ENCODE results near the gene MAST2. TPM values are rescaled to one million over a fixed set of nuclear protein-coding genes. Genes with fewer than 3 reads are reported as not detected.

Gene MAST2
- total and polyA plus RNA-seq, 9 of the 15 experiments (the other 6 are each of a cell fraction or from before 2014, with no cell fraction given) = 0.73 to 32.0 (median 17.8) TPM

GRCh38 chr1:46001081-46001785 is 197.8 kb downstream of the MAST2 start (continued):
- TF ChIP-seq CTCF (IDR thresholded peaks at IDR 0.05 in 2 of 3, conservative IDR thresholded peaks at IDR 0.05 in 1 of 3; ENCODE audit: insufficient read depth in 2 of 3, low read depth in 1 of 3, low read length in 3 of 3) (peak in 2 of 3 experiments; percentile 1 to 32; a peak in 2 of 6 replicates), THAP12 (CRISPR knock-in tag; IDR thresholded peaks at IDR 0.05) (no peak), ZNF584 (CRISPR knock-in tag; IDR thresholded peaks at IDR 0.05; ENCODE audit: low read depth) (no peak), MED1 (CRISPR knock-in tag; IDR thresholded peaks at IDR 0.05; ENCODE audit: borderline replicate concordance) (no peak), CHD1 (IDR thresholded peaks at IDR 0.05; ENCODE audit: low read length) (no peak), RAD21 (CRISPR knock-in tag; conservative IDR thresholded peaks at IDR 0.05 in 1 of 2, IDR thresholded peaks at IDR 0.05 in 1 of 2) (peak in 1 of 2 experiments; percentile 45; a peak in 2 of 4 replicates), ZSCAN29 (IDR thresholded peaks at IDR 0.05) (no peak), ZNF778 (CRISPR knock-in tag; IDR thresholded peaks at IDR 0.05) (no peak), ATF3 (IDR thresholded peaks at IDR 0.05) (no peak), ATF3 (CRISPR knock-in tag; conservative IDR thresholded peaks at IDR 0.05) (no peak), TCF3 (CRISPR knock-in tag; IDR thresholded peaks at IDR 0.05) (no peak), MYNN (IDR thresholded peaks at IDR 0.05) (no peak), MYNN (CRISPR knock-in tag; IDR thresholded peaks at IDR 0.05) (no peak)
